ENCODE results near the gene ROMO1. TPM values are rescaled to one million over a fixed set of nuclear protein-coding genes. Genes with fewer than 3 reads are reported as not detected.

ROMO1 gene
- total and polyA plus RNA-seq, 10 of the 15 experiments (the other 5 are each of a cell fraction or from before 2014, with no cell fraction given), result 23.2 to 631 (median 352) TPM

DNA sequence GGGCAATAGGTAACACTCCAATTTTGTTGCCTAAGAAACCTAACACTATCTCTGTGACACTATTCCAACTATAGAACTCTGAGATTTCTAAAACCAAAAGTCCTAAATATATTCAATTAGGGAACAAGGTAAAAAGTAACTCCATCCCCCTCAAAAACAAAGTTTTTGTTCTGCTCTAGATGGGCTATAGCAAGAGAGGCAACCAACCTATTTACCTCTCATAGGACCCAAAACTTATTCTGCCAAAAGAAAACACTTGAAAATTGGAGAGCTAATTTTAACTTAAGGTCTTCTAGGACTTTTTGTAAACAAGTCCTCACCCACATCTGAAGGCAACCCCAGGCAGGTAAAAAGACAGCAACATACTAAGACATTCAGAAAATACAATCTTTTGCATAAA, 35.2 kb downstream of the ROMO1 start:
- no peaks in the 10 kb centered on the region for H3K27me3 ChIP-seq (replicated peaks in 1 of 2; ENCODE audit: control insufficient read depth in 2 of 2, insufficient read depth in 2 of 2, low read length in 1 of 2)
- H3K4me3 ChIP-seq, result 0 out of 2 replicates have a peak overlapping the region, but pooled peaks have one; percentile 20
- DNase-seq (ENCODE audit: low read depth, low spot score), result no peak
- H2AFZ ChIP-seq (ENCODE audit: control insufficient read depth, low read depth, low read length), result no peak overlapping the region
- peak overlapping the region; percentile 15; the same call in 1 of the 2 replicates for H3K4me2 ChIP-seq (ENCODE audit: control insufficient read depth, insufficient read depth)
- BruUV-seq (replicated peaks), result no TSS peak
- H3K9ac ChIP-seq (ENCODE audit: control insufficient read depth, insufficient read depth, low read length), result no peak overlapping the region
- H3K79me2 ChIP-seq (ENCODE audit: control insufficient read depth, insufficient read depth, low read length), result peaks cover 94% of the 10 kb centered on the region
- CTCF ChIA-PET, result interaction anchor here (0.7 to 1.6 kb wide), 2 partner anchors 42 to 150 kb away, joined by 3 to 4 read pairs; no protein-coding TSS in a partner anchor
- FAIRE-seq, result no peak
- peaks cover 14% of the 10 kb centered on the region for H4K20me1 ChIP-seq (ENCODE audit: control insufficient read depth, insufficient read depth)
- intact Hi-C loops (cut with micrococcal nuclease; ENCODE audit: unreplicated experiment) (loop anchor here (10.0 kb wide), 1 partner anchor 150 kb away; no protein-coding TSS in a partner anchor), in situ Hi-C loops (cut with MboI) (no loop called here)
- ATAC-seq, result peak; percentile 12
- no peaks in the 10 kb centered on the region for H3K9me3 ChIP-seq (replicated peaks; ENCODE audit: control insufficient read depth, insufficient read depth, low read length)
- SMC1A ChIA-PET (ENCODE audit: uncharacterized antibody, unreplicated experiment), result interaction anchor here (1.0 to 2.3 kb wide), 7 partner anchors 9 to 220 kb away, joined by 3 to 7 read pairs (median 4); partner anchors contain the start of gene SCAND1
- peaks cover 2% of the 10 kb centered on the region; the same call in 1 of the 2 replicates for H3K4me1 ChIP-seq (ENCODE audit: control insufficient read depth, insufficient read depth, low read length)
- peaks cover 11 to 45% of the 10 kb centered on the region in 2 experiments for H3K36me3 ChIP-seq (ENCODE audit: control insufficient read depth in 2 of 2, insufficient read depth in 2 of 2, low read length in 1 of 2)
- TF ChIP-seq SMC3 (IDR thresholded peaks at IDR 0.05; ENCODE audit: borderline replicate concordance, low read length) (no peak), CHD4 (IDR thresholded peaks at IDR 0.05) (no peak), ATF3 (IDR thresholded peaks at IDR 0.05; ENCODE audit: borderline replicate concordance, extremely low read depth, low read depth, low read length) (no peak), MXI1 (IDR thresholded peaks at IDR 0.05; ENCODE audit: low read depth, low read length) (no peak), NFXL1 (IDR thresholded peaks at IDR 0.05; ENCODE audit: borderline replicate concordance) (no peak), PML (IDR thresholded peaks at IDR 0.05; ENCODE audit: low read length) (0 out of 2 replicates have a peak, but pooled peaks have one; percentile 8), NR2C1 (IDR thresholded peaks at IDR 0.05) (no peak), MTA3 (IDR thresholded peaks at IDR 0.05; ENCODE audit: borderline replicate concordance, low read length) (no peak)
- H3K27ac ChIP-seq (ENCODE audit: control insufficient read depth, insufficient read depth), result no peak overlapping the region
- POLR2A ChIA-PET, result interaction anchor here (0.6 to 2.0 kb wide), 2 partner anchors 9 to 41 kb away, joined by 6 to 15 read pairs; no protein-coding TSS in a partner anchor
- RAD21 ChIA-PET (ENCODE audit: unreplicated experiment), result interaction anchor here (1.4 kb wide), 1 partner anchor 38 kb away, joined by 4 read pairs; the partner anchor contains the start of gene PHF20

Data from GM12878 (cell line).